Endodermal cell (in vitro differentiated cells): ENCODE measurements around the gene NADK. TPM values are rescaled to one million over a fixed set of nuclear protein-coding genes. Genes with fewer than 3 reads are reported as not detected.
"Not testable (repeated sequence)": the region's sequence is repeated elsewhere in the genome, so short reads cannot be mapped to it uniquely, and the experiment has no call there.

Experiments
- DNase-seq: peaks from one replicate; pipeline ENCODE4 v3.0.0-alpha.2; 2017
- H3K27ac ChIP-seq: 2 replicates; pipeline ENCODE4 v1.5.1; 2013; ENCODE audit warnings: mild to moderate bottlenecking, low read depth, low read length, moderate library complexity
- H3K27me3 ChIP-seq: 2 replicates; pipeline ENCODE4 v1.6.1; 2013; ENCODE audit warnings: mild to moderate bottlenecking, low read length, moderate library complexity; ENCODE audit not compliant: insufficient read depth, control insufficient read depth, poor library complexity, severe bottlenecking
- H3K36me3 ChIP-seq: 2 replicates; pipeline ENCODE4 v1.7.0; 2013; ENCODE audit warnings: mild to moderate bottlenecking, low read length, moderate library complexity; ENCODE audit not compliant: control insufficient read depth, insufficient read depth
- H3K4me1 ChIP-seq: one replicate; pipeline ENCODE4 v1.7.0; 2013; ENCODE audit warnings: low read length; ENCODE audit not compliant: control insufficient read depth, insufficient read depth
- H3K4me3 ChIP-seq: 2 replicates; pipeline ENCODE4 v1.5.1; 2013; ENCODE audit warnings: mild to moderate bottlenecking, low read length, moderate library complexity
- H3K9ac ChIP-seq: 2 replicates; pipeline ENCODE4 v1.6.1; 2013; ENCODE audit warnings: mild to moderate bottlenecking, low read length, moderate library complexity; ENCODE audit not compliant: poor library complexity, severe bottlenecking; ENCODE audit errors: extremely low read depth
- H3K9me3 ChIP-seq: 2 replicates; pipeline ENCODE4 v1.6.1; 2013; ENCODE audit warnings: mild to moderate bottlenecking, low read length, moderate library complexity; ENCODE audit not compliant: control insufficient read depth
- H3K27ac Mint-ChIP-seq: 2 replicates; pipeline ENCODE4 v1.8.0; 2020; ENCODE audit warnings: mixed read lengths
- H3K27me3 Mint-ChIP-seq: 2 replicates; pipeline ENCODE4 v1.8.0; 2021; ENCODE audit warnings: mild to moderate bottlenecking, mixed read lengths; ENCODE audit not compliant: insufficient read depth
- H3K36me3 Mint-ChIP-seq: 2 replicates; pipeline ENCODE4 v1.8.0; 2020; ENCODE audit warnings: low read depth, mixed read lengths
- H3K4me1 Mint-ChIP-seq: 2 replicates; pipeline ENCODE4 v1.8.0; 2020; ENCODE audit warnings: mixed read lengths
- H3K4me3 Mint-ChIP-seq: 2 replicates; pipeline ENCODE4 v1.8.0; 2020; ENCODE audit warnings: mild to moderate bottlenecking, moderate library complexity, mixed read lengths
- H3K9me3 Mint-ChIP-seq: 2 replicates; pipeline ENCODE4 v1.8.0; 2020; ENCODE audit warnings: mild to moderate bottlenecking, mixed read lengths
- CTCF ChIP-seq: fragments of 200-600 bp; sonication (generic); conservative IDR thresholded peaks from 2 replicates; pipeline ENCODE4 v1.5.0; 2021; ENCODE audit warnings: antibody characterized with exemption, mild to moderate bottlenecking
- WGBS, 2 experiments: methylation state at CpG; one replicate each; pipeline versions ENCODE4 v1.1.5 to v1.1.7; 2013; ENCODE audit warnings: missing lambda C conversion rate in 2 of 2, mixed read lengths in 1 of 2; ENCODE audit not compliant: insufficient coverage in 1 of 2, insufficient read length in 1 of 2; 5-methylcytosine and 5-hydroxymethylcytosine counted together
- total RNA-seq, 2 donors: library from RNA; stranded (reverse); fragmentation: NEBNext Ultra II Directional in 1 of 2; extraction: Animal tissue kit (Norgen Biotek cat#: 25700) in 1 of 2; gene quantifications; 2 replicates in 1 of 2; 3 replicates in 1 of 2; pipeline ENCODE4 v1.2.1, GENCODE V29; 2021

The NADK gene
- total RNA-seq, 2 donors from 2014 or later: 75.2 to 81.6 TPM

- peaks cover 11% of the 10 kb centered on the region for H3K36me3 ChIP-seq
- not testable (repeated sequence) for H3K9ac ChIP-seq, DNase-seq, H3K4me3 Mint-ChIP-seq, H3K36me3 Mint-ChIP-seq, H3K27me3 Mint-ChIP-seq, H3K9me3 ChIP-seq, H3K9me3 Mint-ChIP-seq, H3K4me3 ChIP-seq, H3K27ac ChIP-seq, H3K4me1 Mint-ChIP-seq, H3K27ac Mint-ChIP-seq, H3K27me3 ChIP-seq, H3K4me1 ChIP-seq
- WGBS, 2 experiments: 88 to 89% methylated on average over 7 to 10 of the region's 14 CpGs
These were observed 49.8 kb downstream of the NADK start for GRCh38 chr1:1728308-1729005.

DNA sequence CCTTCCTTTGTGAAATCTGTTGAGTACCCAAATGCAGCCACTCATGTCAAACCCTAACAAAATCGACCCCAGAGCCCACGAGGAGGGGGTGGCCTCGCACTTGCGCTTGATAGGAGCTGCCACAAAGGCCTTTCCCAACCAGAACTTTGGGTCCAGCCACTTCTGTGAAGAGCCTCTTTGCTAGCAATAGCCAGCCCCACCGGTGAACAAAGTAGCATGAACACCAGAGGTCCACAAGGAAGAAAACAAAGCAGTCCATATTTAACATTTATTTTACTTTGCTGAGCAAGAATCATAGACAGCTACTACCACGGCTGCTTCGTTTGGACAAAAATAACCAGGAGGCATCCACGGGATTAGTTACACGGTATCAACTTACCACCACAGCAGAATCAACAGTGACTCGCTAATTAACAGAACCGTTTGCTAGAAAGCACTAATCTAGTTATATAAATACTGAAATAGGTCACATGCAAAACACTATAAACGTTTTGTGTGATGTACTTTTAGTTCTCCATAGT, 51.1 kb downstream of the NADK start:
- H3K36me3 ChIP-seq, H3K27me3 Mint-ChIP-seq, H3K27ac Mint-ChIP-seq, H3K4me3 Mint-ChIP-seq, H3K36me3 Mint-ChIP-seq, DNase-seq, H3K9ac ChIP-seq, H3K27ac ChIP-seq, H3K4me3 ChIP-seq, H3K9me3 Mint-ChIP-seq, H3K9me3 ChIP-seq, H3K27me3 ChIP-seq, H3K4me1 Mint-ChIP-seq, H3K4me1 ChIP-seq: not testable (repeated sequence)
- WGBS, 2 experiments: 92 to 100% methylated on average over 1 to 9 of the region's 12 CpGs

DNA sequence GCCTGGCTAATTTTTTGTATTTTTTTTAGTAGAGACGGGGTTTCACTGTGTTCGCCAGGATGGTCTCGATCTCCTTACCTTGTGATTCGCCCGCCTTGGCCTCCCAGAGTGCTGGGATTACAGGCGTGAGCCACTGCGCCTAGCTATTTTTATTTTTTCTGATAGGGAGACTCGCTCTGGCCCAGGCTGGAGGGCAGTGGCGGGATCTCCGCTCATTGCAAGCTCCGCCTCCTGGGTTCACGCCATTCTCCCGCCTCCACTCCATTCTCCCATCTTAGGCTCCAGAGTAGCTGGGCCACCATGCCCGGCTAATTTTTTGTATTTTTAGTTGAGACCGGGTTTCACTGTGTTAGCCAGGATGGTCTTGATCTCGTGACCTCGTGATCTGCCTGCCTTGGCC, 52.2 kb downstream of the NADK start:
- not testable (repeated sequence) for H3K9me3 Mint-ChIP-seq, H3K4me3 Mint-ChIP-seq, H3K27me3 ChIP-seq, H3K36me3 Mint-ChIP-seq, DNase-seq, H3K4me1 ChIP-seq, H3K4me3 ChIP-seq, H3K36me3 ChIP-seq, H3K27me3 Mint-ChIP-seq, H3K9me3 ChIP-seq, H3K27ac ChIP-seq, H3K4me1 Mint-ChIP-seq, H3K9ac ChIP-seq
- WGBS, 2 experiments: 94 to 96% methylated on average over 15 to 17 of the region's 17 CpGs
- H3K27ac Mint-ChIP-seq: peak overlapping the region; percentile 30

DNA sequence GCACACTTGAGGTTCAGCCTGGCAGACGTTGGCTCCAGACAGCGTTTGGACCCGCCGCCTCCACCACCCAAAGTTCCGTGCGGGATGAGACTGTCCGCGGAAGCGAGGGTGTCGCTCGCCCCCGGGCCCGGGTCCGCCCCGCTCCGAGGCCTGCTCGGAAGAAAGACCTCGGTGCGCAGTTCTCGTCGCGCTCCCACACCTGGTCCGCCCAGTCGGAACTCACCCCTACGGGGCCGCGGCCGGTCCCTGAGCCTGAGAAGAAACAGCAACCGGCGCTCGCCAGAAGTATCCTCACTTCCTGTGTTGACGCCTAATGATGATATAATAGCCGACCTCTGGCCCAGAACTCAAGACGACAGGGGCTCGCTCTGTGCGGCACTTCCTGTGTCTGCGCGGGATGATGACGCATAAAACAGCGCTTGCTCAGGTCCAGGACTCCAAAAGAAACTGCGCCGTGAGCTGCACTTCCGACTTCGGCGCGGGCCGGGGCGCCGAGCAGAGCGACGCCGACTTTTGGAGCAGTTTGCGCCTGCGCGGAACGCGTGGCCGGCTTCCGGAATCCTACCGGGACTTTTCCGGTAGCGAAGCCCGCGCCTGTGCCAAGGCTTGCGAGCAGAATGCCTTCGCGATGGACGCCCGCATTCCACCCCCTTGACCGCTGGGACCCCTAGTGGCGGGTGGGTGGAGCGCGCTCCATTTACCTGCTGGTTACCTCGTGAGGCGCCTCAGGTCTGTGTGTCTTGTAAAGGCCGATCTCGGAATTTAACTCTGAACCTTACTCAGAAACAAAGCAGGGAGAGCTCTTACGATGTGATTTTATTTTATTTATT, 54.0 kb downstream of the NADK start, which contains the start of gene CDK11A:
CDK11A (minus strand) TSS at position 323 of the 830 bp plus-strand sequence. CDS start 1,539 bp downstream, outside the sequence.
- 0% methylated on average over 14 to 47 of the region's 78 CpGs for whole genome bisulfite sequencing, 2 experiments
- not testable (repeated sequence) for H3K4me1 ChIP-seq, H3K4me1 Mint-ChIP-seq, H3K27me3 Mint-ChIP-seq, H3K9me3 Mint-ChIP-seq, H3K9me3 ChIP-seq, H3K27me3 ChIP-seq
- Histone ChIP-seq H3K36me3 (peaks cover 20% of the 10 kb centered on the region), H3K9ac (peak within 1 kb of the TSS; percentile 66), H3K4me3 (peak within 1 kb of the TSS; percentile 79), H3K27ac (peak within 1 kb of the TSS; percentile 87)
- TF ChIP-seq CTCF: peak; percentile 66
- Mint-ChIP-seq H3K27ac (peak within 1 kb of the TSS; percentile 98), H3K36me3 (peaks cover 17% of the 10 kb centered on the region), H3K4me3 (peak within 1 kb of the TSS; percentile 84)
- peak; percentile 98 for DNase-seq
